ENCODE measurements around the gene EIF4G1. TPM values are rescaled to one million over a fixed set of nuclear protein-coding genes. Genes with fewer than 3 reads are reported as not detected.
A peak's percentile ranks its signal among the peaks of the same experiment; 100 is the strongest.
"Not testable (repeated sequence)": the region's sequence is repeated elsewhere in the genome, so short reads cannot be mapped to it uniquely, and the experiment has no call there.

The EIF4G1 gene
- polyA plus RNA-seq, 3 donors = 171 to 242 (median 221) TPM

GRCh38 chr3:184325269-184325668 is 10.9 kb downstream of the EIF4G1 start:
- no peak for DNase-seq (ENCODE audit: extremely low read depth in 1 of 11, low read depth in 9 of 11, low spot score in 4 of 11)

GRCh38 chr3:184325715-184326369 is 11.4 kb downstream of the EIF4G1 start:
- DNase-seq (ENCODE audit: extremely low read depth in 1 of 11, low read depth in 9 of 11, low spot score in 4 of 11) = no peak

- no peak for DNase-seq (ENCODE audit: extremely low read depth in 1 of 11, low read depth in 9 of 11, low spot score in 4 of 11)
Measured at GRCh38 chr3:184327171-184327570, 12.8 kb downstream of the EIF4G1 start.

- DNase-seq (ENCODE audit: extremely low read depth in 1 of 11, low read depth in 9 of 11, low spot score in 4 of 11) = no peak
Measured at GRCh38 chr3:184328516-184328915, 14.1 kb downstream of the EIF4G1 start.

GRCh38 chr3:184332370-184333090 is 18.1 kb downstream of the EIF4G1 start:
- DNase-seq (ENCODE audit: extremely low read depth in 1 of 11, low read depth in 9 of 11, low spot score in 4 of 11) = no peak

- no peak for DNase-seq (ENCODE audit: extremely low read depth in 1 of 11, low read depth in 9 of 11, low spot score in 4 of 11)
Measured at GRCh38 chr3:184333190-184333589, 18.8 kb downstream of the EIF4G1 start.

- DNase-seq (ENCODE audit: extremely low read depth in 1 of 11, low read depth in 9 of 11, low spot score in 4 of 11) = no peak
Measured at GRCh38 chr3:184333700-184334099, 19.3 kb downstream of the EIF4G1 start.

- no peak for DNase-seq (ENCODE audit: extremely low read depth in 1 of 11, low read depth in 9 of 11, low spot score in 4 of 11)
Measured at GRCh38 chr3:184334470-184335158, 20.2 kb downstream of the EIF4G1 start.

- no peak for DNase-seq (ENCODE audit: extremely low read depth in 1 of 11, low read depth in 9 of 11, low spot score in 4 of 11)
Measured at GRCh38 chr3:184335291-184335660, 20.9 kb downstream of the EIF4G1 start.

- peak in 8 of 11 donors; percentile 60 to 80 (median 74) for DNase-seq (ENCODE audit: extremely low read depth in 1 of 11, low read depth in 9 of 11, low spot score in 4 of 11)
Measured at GRCh38 chr3:184335661-184336546, 21.5 kb downstream of the EIF4G1 start.

- DNase-seq (ENCODE audit: extremely low read depth in 1 of 11, low read depth in 9 of 11, low spot score in 4 of 11) = peak in 1 of 11 donors; percentile 37
Measured at GRCh38 chr3:184336547-184337398, 22.4 kb downstream of the EIF4G1 start.

GRCh38 chr3:184337399-184337714 is 23.0 kb downstream of the EIF4G1 start, which contains the start of gene FAM131A:
FAM131A (plus strand) TSS chr3:184337600; CDS start chr3:184337631, 31 bp downstream.
- DNase-seq (ENCODE audit: extremely low read depth in 1 of 11, low read depth in 9 of 11, low spot score in 4 of 11) = no peak

GRCh38 chr3:184337981-184338380 is 23.6 kb downstream of the EIF4G1 start:
- no peak for DNase-seq (ENCODE audit: extremely low read depth in 1 of 11, low read depth in 9 of 11, low spot score in 4 of 11)

- DNase-seq (ENCODE audit: extremely low read depth in 1 of 11, low read depth in 9 of 11, low spot score in 4 of 11) = peak in 9 of 11 donors; percentile 67 to 80 (median 73)
Measured at GRCh38 chr3:184338511-184338945, 24.1 kb downstream of the EIF4G1 start.

GRCh38 chr3:184339001-184339400 is 24.6 kb downstream of the EIF4G1 start:
- no peak for DNase-seq (ENCODE audit: extremely low read depth in 1 of 11, low read depth in 9 of 11, low spot score in 4 of 11)

- not testable (repeated sequence) for DNase-seq (ENCODE audit: extremely low read depth in 1 of 11, low read depth in 9 of 11, low spot score in 4 of 11)
Measured at GRCh38 chr3:184339451-184340135, 25.2 kb downstream of the EIF4G1 start.

GRCh38 chr3:184341925-184342324 is 27.5 kb downstream of the EIF4G1 start:
- DNase-seq (ENCODE audit: extremely low read depth in 1 of 11, low read depth in 9 of 11, low spot score in 4 of 11) = no peak
